Measurements from ENCODE around the gene KCNE2.

DNA sequence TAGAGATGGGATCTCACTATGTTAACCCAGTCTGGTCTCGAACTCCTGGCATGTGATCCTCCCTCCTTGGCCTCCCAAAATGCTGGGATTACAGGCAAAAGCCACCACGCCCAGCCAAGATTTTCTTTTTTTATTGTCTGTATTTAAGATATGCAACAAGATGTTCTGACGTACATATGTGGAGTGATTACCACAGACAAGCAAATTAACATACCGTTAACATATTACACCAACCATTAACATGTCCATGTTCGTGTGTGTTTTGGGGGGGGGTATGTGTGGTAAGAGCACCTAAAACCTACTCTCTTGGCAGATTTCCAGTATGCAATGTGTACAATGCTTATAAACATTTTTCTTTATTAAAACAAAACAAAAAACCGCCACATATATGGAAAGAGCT is 10.6 kb upstream of the KCNE2 start:
- TF ChIP-seq SP1 (IDR thresholded peaks at IDR 0.05; ENCODE audit: low read depth) (no peak), POLR2A (IDR thresholded peaks at IDR 0.05; ENCODE audit: borderline replicate concordance, extremely low read depth, insufficient read depth, insufficient read length) (no peak), EZH2 (IDR thresholded peaks at IDR 0.05) (no peak), ZNF274 (IDR thresholded peaks at IDR 0.05; ENCODE audit: low read depth, low read length) (no peak)
- TF ChIP-seq, protein P1, sequence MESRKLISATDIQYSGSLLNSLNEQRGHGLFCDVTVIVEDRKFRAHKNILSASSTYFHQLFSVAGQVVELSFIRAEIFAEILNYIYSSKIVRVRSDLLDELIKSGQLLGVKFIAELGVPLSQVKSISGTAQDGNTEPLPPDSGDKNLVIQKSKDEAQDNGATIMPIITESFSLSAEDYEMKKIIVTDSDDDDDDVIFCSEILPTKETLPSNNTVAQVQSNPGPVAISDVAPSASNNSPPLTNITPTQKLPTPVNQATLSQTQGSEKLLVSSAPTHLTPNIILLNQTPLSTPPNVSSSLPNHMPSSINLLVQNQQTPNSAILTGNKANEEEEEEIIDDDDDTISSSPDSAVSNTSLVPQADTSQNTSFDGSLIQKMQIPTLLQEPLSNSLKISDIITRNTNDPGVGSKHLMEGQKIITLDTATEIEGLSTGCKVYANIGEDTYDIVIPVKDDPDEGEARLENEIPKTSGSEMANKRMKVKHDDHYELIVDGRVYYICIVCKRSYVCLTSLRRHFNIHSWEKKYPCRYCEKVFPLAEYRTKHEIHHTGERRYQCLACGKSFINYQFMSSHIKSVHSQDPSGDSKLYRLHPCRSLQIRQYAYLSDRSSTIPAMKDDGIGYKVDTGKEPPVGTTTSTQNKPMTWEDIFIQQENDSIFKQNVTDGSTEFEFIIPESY (IDR thresholded peaks at IDR 0.05; ENCODE audit: extremely low read depth, insufficient replicate concordance, low read length) = no peak
